GM19023 (cell line): ENCODE results near the gene DDC.
"Not testable (repeated sequence)": the region's sequence is repeated elsewhere in the genome, so short reads cannot be mapped to it uniquely, and the experiment has no call there.

ENCODE experiments used
- ATAC-seq: cut with Tn5 transposase; IDR thresholded peaks from one replicate; pipeline ENCODE4 v1.9.1; 2021; ENCODE audit warnings: mild to moderate bottlenecking, moderate library complexity; ENCODE audit not compliant: unreplicated experiment

The DDC gene

DNA sequence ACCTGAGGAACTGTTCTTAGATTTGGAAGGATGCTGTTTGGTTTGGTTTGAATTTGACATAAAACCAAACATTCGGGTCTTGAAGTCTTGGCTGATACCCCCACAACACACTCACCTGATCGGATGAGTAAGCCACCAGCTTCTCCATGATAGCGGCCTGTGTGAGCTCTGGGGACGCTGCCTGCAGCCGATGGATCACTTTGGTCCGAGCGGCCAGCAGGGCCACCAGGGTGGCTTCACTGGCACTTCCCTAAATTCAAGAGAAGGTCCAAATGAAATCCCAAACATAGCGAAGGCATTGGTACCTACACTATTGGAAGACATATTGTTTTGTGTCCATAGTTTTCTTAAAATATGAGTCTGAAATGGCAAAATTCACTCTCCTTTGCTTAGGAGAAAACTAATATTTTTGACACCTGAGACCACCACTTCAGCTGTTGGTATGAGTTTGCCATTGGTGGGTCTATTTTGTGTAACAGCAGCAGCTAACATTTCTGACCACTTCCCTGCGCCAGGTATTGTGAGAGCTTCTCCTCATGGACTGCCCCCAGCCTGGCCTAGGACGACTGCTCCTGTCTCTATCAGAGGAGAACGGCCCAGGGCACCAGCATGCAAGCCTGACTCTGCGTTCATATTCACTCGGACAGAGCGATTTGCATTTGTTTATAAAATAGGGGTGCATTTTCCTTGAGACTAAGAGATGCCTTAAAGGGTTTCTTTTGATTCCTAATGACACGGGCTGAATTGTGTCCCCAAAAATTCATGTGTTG, 35.9 kb downstream of the DDC start:
- no peak for ATAC-seq

DNA sequence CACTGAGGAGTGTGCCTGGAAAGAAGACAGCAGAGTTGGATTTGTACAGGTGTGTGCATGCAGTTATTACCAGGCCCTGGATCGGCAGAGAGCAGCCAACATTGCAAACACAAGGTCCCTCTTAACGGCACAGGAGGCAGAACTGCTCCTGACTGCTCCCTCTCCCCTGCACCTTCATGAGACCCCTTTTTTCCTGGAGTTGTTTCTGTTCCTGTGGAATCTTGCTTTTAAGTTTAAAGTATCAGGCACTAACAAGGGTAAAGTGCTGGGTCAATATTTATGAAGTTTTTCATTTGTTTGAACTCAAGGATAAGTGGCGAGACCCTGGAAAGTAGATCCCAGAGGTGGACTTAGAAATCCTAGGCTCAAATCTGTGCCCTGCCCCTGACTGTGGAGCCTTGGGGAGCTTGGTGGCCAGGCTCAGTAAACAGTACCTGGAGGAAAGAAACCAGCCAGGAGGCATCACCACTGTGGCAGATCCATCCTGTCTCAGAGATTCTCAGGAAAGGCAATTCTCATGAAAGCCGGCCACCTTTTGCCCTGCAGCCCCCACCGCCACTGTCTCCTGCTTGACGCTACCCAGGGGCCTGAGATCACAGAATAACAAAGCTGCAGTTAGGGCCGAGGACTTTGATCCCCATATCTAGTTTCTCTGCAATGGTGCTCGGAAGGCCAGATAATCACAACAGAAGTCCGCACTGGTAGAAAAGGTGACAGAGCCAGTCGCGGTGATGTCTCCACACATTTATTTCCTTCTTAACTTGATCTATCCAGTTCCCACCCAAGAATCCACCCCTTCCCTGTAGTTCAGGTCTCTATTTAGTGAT, 36.7 kb downstream of the DDC start:
- no peak for ATAC-seq

DNA sequence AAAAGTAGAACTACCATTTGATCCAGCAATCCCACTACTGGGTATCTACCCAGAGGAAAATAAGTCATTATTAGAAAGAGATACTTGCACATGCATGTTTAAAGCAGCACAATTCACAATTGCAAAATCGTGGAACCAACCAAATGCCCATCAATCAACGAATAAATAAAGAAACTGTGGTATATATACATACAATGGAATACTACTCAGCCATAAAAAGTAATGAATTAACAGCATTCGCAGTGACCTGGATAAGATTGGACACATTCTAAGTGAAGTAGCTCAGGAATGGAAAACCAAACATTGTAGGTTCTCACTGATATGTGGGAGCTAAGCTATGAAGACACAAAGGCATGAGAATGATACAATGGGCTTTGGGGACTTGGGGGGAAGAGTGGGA, 45.9 kb downstream of the DDC start:
- not testable (repeated sequence) for ATAC-seq

DNA sequence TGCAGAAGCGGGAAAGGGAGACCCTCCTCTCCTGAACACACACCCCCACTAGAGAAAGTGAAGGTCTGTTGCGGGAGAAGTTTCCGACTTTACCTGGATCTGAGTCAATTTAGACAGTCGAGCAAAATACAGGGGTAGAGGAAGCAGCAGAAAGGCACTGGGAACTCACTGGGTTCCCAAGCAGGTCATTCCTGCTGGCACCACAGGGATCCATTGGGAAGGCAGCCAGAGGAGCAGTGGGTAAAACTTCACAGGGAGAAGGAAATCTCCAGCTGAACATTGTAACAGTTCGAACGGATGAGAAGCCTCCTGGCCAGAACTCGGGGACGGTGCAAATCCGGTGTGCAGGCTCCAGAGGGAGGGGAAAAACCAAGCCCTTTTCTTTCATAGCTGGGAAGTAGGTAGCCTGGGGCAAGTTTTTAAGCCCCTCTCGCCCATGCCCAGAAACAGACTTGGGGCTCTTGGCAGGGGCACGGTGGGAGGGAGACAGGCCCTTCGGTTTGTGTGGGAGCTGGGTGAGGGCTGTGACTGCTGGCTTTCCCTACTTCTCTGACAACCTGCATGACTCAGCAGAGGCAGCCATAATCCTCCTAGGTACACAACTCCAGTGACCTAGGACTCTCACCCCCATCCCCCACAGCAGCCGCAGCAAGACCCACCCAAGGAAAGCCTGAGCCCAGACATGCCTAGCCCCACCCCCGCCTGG, 51.9 kb downstream of the DDC start:
- no peak for ATAC-seq

DNA sequence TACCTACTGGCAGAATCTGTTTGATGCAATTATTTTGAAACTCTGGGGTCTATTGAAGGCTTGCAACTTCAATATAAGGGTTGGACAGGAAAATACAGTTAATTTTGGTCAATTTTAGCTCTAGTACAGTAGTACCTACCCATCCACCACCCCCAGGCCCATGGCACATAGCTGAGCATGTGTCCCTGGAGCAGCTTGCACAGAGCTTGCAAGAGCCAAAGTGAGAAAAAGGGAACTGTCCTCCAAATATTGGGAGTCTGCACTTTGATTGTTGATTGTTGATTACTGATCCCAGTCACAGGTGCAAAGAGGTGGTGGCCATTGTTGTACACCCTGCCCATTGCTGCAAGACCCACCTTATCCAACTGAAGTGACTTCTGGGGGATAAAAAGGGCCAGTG, 52.8 kb downstream of the DDC start:
- no peak for ATAC-seq

DNA sequence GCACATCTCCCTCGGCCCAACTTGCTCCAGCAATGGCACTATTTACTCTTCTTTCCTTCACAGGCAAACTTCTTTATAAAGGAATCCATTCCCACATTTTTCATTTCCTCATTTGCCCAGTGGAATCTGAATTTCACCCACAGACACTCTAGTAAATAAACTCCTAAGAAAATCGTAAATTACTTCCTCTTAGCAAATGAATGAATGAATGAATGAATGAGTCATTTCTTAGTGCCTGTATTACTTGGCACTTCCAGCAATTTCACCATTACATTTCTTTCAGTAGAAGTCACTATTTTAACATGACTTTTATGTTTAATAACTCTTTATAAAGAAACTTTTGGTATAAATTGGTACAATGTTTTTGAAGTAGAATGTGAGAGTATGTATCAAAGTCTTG, 55.7 kb downstream of the DDC start:
- no peak for ATAC-seq

DNA sequence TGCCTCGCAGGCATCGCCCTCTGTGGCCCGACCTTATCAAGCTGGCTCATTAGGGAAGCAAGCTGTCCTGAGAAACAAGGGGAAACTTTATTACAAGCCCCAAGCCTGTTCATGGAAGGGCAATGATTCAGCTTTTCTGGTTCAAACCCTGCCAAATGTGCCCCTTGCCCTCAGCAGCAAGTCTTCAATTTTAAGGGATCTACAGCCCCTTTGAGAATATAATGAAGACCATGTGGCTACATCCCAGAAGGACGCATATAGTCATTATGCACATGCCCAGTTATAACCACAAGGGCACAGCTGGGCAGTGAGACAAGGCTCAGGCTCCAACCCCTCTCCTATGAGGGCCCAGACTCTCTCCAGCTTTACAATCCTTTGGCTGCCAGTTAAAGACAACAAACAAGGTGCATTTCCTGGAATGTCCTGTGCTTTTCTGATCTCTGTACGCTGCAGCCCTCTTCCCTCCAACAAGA, 56.7 kb downstream of the DDC start:
- ATAC-seq = no peak

DNA sequence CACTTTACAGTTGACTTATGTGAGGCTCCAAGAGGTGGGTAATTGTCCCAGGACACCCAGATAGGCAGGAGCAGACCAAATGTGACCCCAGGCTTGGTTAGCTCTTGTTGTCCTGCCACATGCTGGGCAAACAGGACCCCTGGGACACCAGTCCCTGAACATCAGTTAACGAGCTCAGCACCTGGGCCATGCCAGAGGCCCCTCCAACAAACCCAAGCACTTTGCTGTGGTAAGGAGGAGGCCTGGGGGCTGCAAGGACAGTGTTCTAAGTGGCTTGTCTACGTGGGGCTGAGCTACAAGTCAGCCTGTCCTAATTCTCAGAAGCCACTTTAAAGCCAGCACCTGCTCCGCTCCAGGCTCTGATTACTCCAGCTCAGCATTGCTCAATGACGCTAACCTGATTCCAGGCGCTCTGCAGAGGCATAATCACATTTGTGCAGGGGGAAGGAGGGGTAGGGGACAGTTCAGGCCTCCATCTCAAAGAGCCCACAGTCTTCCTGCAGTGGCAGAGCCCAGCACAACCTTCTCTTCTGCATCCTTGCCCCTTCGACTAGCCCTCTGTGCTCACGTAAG, 57.2 kb downstream of the DDC start:
- ATAC-seq = no peak

DNA sequence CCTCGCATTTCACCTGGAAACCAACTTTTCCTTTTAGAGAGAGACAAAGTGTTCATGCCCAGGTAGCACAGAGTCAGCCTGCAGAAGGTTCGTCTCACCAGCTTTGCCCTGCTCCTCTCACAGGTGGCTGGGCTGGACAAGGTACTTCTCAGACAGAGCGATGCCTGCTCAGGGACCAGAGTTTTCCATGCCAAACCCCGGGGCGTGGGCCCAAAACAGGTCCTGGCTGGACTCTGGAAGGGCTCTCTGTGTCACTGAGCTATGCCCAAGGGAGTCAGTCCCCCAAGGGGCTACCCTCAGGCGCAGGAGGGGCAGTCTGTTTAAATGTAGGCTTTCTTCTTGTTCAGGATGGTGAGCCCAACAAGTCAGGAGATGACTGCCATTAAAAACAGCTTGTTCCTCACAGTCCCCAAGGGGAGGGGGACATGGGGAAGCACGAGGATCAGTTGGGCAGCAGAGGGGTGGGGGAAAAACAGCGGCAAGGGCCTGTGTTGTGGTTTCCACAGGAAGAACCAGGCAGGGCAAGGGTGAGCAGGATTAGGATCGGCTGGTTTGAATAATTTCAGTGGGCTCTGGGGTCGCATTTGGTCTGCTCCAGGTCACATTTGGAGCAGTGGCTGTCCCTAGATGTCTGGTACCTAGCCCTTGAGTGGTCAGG, 59.5 kb downstream of the DDC start:
- no peak for ATAC-seq

DNA sequence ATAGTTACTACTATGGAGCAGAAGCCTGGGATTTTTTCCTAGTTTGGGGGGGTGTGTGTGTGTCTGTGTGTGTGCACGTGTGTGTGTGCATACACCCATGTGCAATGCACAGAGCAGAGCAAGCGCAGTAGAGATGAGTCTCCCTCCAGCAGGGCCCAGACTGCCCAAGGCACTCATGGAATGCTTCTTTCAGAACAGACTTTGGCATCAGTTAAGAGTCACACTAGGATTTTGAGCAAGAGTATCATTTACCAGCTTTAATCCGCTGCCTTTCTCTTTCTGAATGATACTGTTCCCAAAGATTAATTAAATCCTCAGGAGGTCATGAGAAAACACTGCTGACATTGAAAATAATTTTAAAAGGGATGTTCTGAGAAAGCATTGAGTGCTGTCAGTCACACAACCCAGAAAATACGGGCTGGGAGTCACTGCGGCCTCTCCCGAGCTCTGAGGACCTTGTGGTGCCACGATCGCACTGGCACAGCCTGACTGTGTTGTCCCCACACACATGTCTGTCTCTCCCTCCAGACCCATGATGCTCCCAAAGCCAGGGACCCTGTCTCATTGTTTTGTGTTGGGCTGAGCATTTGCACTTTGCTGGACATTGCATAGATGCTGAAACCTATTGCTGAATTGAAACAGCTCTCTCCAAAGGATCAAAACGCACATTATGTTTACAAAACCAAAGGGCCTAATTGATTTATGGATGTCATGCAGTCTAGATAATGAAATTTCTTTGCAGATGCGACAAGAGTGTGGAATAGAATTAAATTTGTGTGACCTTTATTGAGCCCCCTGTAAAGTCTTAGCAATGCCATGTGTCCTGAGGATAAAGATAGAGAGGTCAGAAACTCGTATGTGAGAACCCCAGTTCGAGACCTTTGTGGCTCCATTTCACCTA, 60.3 kb downstream of the DDC start:
- no peak for ATAC-seq

DNA sequence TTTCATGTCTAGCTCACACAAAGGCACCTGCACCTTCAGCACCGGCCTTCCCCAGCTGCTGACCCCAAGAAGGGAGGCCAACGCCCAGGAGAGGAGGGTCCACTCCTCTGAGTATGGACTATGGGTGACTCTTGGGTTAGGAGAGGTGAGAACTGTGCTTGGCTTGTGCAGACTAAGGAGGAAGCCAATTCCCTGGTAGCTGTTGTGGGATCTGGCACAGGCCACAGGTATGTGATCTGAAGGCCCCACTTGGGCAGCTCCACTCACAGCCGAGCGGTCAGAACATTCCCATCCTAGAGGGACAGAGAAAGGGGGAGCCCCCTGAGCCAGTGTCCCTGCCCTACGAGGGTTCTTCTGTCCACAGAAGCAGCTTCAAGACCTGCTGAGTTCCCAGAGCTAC, 62.3 kb downstream of the DDC start:
- ATAC-seq = no peak

DNA sequence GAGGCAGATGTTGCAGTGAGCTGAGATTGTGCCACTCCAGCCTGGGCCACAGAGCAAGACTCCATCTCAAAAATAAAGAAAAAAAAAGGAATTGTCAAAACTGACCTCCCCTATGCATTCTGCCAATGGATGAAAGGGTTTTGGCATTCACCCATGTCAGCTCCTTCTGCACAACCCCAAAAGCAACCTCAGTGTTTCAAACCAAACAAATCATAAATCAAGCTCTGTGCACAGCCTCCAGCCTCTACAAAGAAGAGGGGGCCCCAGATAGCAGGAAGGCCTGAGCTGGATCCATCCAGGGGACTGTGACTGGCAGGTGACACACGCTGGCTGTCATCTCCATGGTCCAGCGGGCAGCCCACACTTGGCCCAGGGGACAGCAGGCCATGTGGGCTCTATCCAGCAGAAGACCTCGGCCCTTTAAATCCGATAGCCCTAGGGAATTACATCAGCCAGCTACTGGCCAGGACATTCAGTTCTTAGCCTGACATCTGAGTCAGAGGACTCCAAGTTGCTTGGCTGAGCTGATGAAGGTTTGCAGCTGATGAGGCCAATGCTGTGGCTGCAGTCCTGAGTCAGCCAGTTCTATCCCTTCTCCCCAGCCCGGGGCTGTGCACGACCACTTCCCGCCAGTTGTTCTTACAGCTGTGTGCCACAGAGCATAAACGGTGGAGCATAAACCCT, 63.1 kb downstream of the DDC start:
- no peak for ATAC-seq

DNA sequence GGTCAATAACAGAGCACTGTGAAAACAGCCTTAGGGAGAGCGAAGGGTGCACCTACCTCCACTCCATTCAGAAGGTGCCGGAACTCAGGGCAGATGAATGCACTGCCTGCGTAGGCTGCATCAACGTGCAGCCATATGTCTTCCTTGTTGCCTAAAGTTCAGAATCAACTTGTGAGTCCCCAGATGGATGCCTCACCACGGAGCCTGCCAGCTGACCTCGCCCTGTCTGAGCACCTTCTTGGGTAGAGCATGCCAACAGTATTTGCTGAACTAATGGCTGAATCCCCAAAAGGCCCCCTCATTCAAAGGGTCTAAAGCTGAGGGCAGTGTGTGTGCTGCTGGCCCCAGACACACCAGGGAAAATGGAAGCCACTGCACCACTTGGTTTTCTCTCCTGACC, 66.1 kb downstream of the DDC start:
- no peak for ATAC-seq

DNA sequence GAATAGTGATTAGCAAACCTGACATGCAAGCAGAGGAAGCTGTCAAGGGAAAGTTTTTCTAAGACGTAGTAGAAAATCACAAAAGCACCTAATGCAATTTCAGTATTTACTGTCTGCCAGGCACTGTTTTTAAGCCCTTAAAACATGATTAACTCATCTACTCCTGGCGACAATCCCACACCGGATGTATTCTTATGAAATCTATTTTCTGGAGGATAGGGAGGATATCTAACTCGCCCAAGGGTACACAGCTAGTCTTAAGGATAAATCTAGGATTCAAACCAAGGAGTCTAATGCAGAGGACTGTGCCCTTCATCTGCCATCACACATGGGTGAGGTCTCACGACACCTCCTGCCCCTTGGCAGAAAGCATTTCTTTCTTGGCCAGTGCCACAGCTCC, 67.2 kb downstream of the DDC start:
- no peak for ATAC-seq

DNA sequence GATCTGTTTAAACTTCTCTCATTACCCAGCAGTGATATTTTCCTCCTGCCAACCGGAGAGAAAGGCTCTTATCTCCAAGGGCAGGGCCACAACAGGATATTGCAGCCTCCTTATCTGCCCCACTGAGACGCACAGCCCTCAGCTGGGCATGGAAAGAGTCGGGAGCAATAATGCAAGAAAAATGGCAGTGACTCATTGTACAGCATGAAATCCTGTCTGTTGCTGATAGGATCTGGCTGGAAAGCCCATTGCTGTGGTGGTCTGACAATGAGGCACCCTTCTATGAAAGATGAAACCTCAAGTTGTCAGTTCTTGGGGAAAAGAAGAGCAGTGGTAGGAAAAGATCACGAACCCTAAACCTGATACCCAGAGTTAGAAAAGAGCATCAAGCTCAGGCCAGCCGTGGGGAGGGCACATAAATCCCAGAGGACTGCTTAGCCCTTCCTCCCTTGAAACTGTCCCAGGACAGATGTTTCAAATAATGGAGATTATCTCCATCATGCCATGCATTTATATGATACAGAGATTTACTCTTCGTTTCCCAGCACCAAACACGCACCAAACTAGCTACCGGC, 68.0 kb downstream of the DDC start:
- no peak for ATAC-seq

DNA sequence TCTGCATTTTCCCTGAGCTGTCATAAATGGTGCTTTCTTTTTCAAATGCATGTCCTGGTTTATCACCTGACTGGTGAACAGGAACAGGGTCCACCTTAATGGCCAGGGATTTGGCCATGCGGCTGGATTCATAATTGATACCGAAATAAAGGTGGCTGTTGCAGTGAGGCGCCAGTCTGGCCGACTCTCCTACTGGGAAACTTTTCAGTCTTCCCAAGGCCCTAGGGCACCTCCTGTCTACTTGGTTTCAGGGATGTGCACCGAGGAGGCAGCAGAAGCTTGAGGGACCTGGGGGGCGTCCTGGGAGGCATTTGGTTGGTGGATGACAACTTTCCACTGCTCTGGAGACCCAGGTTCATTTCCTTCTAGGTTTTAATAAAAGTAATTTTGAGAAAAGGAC, 68.6 kb downstream of the DDC start:
- no peak for ATAC-seq

DNA sequence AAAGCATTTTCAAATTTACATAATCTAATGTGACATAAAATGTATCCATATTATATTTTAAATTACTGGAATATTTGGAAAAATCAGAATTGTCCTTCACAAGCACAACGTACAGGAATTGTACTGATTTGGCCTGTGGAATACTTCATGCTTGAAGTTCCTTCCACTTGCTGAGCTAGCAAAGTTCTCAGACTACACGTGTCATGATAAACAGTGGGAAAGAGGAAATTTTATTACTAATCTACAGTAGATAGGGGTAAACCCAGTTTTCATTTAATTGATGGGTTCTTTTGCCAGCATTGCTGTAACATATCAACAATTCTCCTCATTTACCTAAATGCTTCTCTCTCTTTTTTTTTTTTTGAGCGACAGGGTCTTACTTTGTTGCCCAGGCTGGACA, 69.5 kb downstream of the DDC start:
- ATAC-seq = no peak

DNA sequence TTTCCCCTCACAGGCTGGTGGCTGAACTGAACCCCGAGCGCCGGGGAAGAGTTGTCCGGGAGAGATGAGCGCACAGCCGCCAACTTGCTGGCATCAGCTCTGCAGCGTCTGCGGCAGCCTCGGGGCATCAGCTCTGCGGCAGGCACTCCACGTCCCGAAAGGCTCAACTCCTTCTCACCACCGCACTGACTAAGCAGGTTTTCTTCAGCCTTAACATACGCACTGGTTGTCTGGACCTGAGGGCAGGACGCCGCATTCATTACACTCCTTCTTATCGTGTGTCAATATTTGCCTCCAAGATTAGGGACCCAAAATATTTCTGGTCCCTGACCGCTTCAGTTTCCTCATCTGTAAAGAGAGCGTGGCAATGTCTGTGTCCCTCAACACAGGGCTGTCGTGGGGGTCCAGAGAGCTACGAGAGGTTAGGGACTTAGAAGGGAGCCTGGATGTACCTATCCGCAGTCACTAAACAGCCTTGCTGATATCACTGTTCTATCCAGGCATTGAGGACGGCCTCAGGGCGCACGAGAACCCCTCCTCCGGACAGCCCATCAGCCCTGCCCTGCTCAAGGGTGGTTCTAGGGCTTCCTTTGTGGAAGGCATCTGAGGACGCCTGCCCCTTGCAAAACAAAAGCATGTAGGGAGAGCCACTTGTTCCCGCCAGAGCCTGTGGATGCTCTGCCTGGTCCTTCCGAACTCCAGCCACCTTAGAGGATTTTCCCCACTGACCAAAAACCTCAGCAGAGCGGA, 72.3 kb downstream of the DDC start:
- no peak for ATAC-seq
